Measurements from ENCODE around the gene MDP1.

GRCh38 chr14:24251880-24252288, 36.0 kb upstream of the MDP1 start:
- TF ChIP-seq CTCF (IDR thresholded peaks at IDR 0.05) = no peak
- TF ChIP-seq POLR2A (IDR thresholded peaks at IDR 0.05) = no peak

All from uterus (tissue), 2 donors.